Measurements from ENCODE around the gene SLC22A23. TPM values are rescaled to one million over a fixed set of nuclear protein-coding genes. Genes with fewer than 3 reads are reported as not detected.

SLC22A23 gene
- total RNA-seq = 15.6 and 22.2 TPM in 2 replicates

- no peak for DNase-seq (ENCODE audit: extremely low read depth, low read depth, low spot score)
Measured at GRCh38 chr6:3456898-3457709, at the start of gene SLC22A23. TSS of gene SLC22A23 (minus strand) at chr6:3457050. CDS start at chr6:3456559, 491 bp downstream.

- DNase-seq (ENCODE audit: extremely low read depth, low read depth, low spot score) = no peak
Measured at GRCh38 chr6:3506200-3506599, 49.4 kb upstream of the SLC22A23 start.

GRCh38 chr6:3504938-3505805 lies 48.3 kb upstream of the SLC22A23 start:
- no peak for DNase-seq (ENCODE audit: extremely low read depth, low read depth, low spot score)

GRCh38 chr6:3504354-3504753 lies 47.5 kb upstream of the SLC22A23 start:
- DNase-seq (ENCODE audit: extremely low read depth, low read depth, low spot score) = no peak

GRCh38 chr6:3501826-3502500 lies 45.1 kb upstream of the SLC22A23 start:
- no peak for DNase-seq (ENCODE audit: extremely low read depth, low read depth, low spot score)

GRCh38 chr6:3500262-3501014 lies 43.6 kb upstream of the SLC22A23 start:
- DNase-seq (ENCODE audit: extremely low read depth, low read depth, low spot score) = no peak

- DNase-seq (ENCODE audit: extremely low read depth, low read depth, low spot score) = no peak
Measured at GRCh38 chr6:3499603-3500002, 42.8 kb upstream of the SLC22A23 start.

- DNase-seq (ENCODE audit: extremely low read depth, low read depth, low spot score) = no peak
Measured at GRCh38 chr6:3496395-3496794, 39.5 kb upstream of the SLC22A23 start.

- no peak for DNase-seq (ENCODE audit: extremely low read depth, low read depth, low spot score)
Measured at GRCh38 chr6:3494391-3495100, 37.7 kb upstream of the SLC22A23 start.

- no peak for DNase-seq (ENCODE audit: extremely low read depth, low read depth, low spot score)
Measured at GRCh38 chr6:3490625-3490980, 33.8 kb upstream of the SLC22A23 start.

GRCh38 chr6:3489961-3490624 lies 33.2 kb upstream of the SLC22A23 start:
- DNase-seq (ENCODE audit: extremely low read depth, low read depth, low spot score) = no peak

GRCh38 chr6:3489027-3489757 lies 32.3 kb upstream of the SLC22A23 start:
- no peak for DNase-seq (ENCODE audit: extremely low read depth, low read depth, low spot score)

GRCh38 chr6:3484946-3485345 lies 28.1 kb upstream of the SLC22A23 start:
- DNase-seq (ENCODE audit: extremely low read depth, low read depth, low spot score) = no peak

- DNase-seq (ENCODE audit: extremely low read depth, low read depth, low spot score) = no peak
Measured at GRCh38 chr6:3484192-3484591, 27.3 kb upstream of the SLC22A23 start.

- DNase-seq (ENCODE audit: extremely low read depth, low read depth, low spot score) = no peak
Measured at GRCh38 chr6:3483675-3484074, 26.8 kb upstream of the SLC22A23 start.

- no peak for DNase-seq (ENCODE audit: extremely low read depth, low read depth, low spot score)
Measured at GRCh38 chr6:3482869-3483268, 26.0 kb upstream of the SLC22A23 start.

- no peak for DNase-seq (ENCODE audit: extremely low read depth, low read depth, low spot score)
Measured at GRCh38 chr6:3481640-3482039, 24.8 kb upstream of the SLC22A23 start.

GRCh38 chr6:3480009-3480408 lies 23.2 kb upstream of the SLC22A23 start:
- DNase-seq (ENCODE audit: extremely low read depth, low read depth, low spot score) = no peak

- no peak for DNase-seq (ENCODE audit: extremely low read depth, low read depth, low spot score)
Measured at GRCh38 chr6:3473773-3474172, 16.9 kb upstream of the SLC22A23 start.
